HCT116 (cell line): ENCODE data around the gene TMEM135. TPM values are rescaled to one million over a fixed set of nuclear protein-coding genes. Genes with fewer than 3 reads are reported as not detected.

Source experiments
- ATAC-seq: fragments of 200-7000 bp; cut with Tn5 transposase; 2 replicates; pipeline ENCODE4 v1.9.1; 2020; ENCODE audit warnings: mild to moderate bottlenecking, moderate library complexity
- BruUV-seq: library from RNA; stranded (reverse); fragments of 400-500 nt; replicated peaks from 2 replicates; lab custom pipeline; 2021; lab: Mats Ljungman, UMichigan
- CTCF ChIA-PET: fragments of 300-600 bp; sonication (Branson Sonifier 250); formaldehyde crosslinking; loops from one replicate; lab custom pipeline; 2021; ENCODE audit warnings: antibody characterized with exemption; lab: Charles Lee
- POLR2A ChIA-PET: fragments of 300-600, 350-600 bp; sonication (Branson Sonifier 250); formaldehyde crosslinking; loops from one replicate; lab custom pipeline; 2021; ENCODE audit warnings: antibody characterized with exemption; lab: Charles Lee
- RAD21 ChIA-PET, 2 experiments: fragments of 300-600 bp; sonication (Branson Sonifier 250); formaldehyde crosslinking; loops; one replicate each; lab custom pipeline; 2023; ENCODE audit warnings: low total read pairs in 2 of 2; ENCODE audit not compliant: uncharacterized antibody in 2 of 2, unreplicated experiment in 2 of 2, low non-redundant PET in 1 of 2; lab: Charles Lee
- DNase-seq: peaks from one replicate; pipeline ENCODE4 v3.0.0-alpha.2; 2010; ENCODE audit warnings: low read depth, low spot score
- H2AFZ ChIP-seq: fragments of 200-600 bp; shearing (Covaris generic), sonication (generic); 2 replicates; pipeline ENCODE4 v1.6.1; 2017; ENCODE audit warnings: low read depth, mixed run types, mixed read lengths, antibody characterized with exemption, low read length; ENCODE audit not compliant: poor library complexity, severe bottlenecking
- H3K27ac ChIP-seq: 2 replicates; pipeline ENCODE4 v1.5.1; 2012; ENCODE audit warnings: low read depth, low read length
- H3K27me3 ChIP-seq: fragments of 200-600 bp; sonication (generic); 2 replicates; pipeline ENCODE4 v1.6.1; 2016; ENCODE audit warnings: mixed run types, low read length, mixed read lengths; ENCODE audit not compliant: insufficient read depth
- H3K36me3 ChIP-seq, 2 experiments: fragments of 200-500 bp in 1 of 2; fragments of 200-600 bp in 1 of 2; sonication (Bioruptor generic) in 1 of 2; sonication (generic) in 1 of 2; 2 replicates each; pipeline versions ENCODE4 v1.5.1 to v1.6.1; 2014 to 2016; ENCODE audit warnings: low read length in 2 of 2, inconsistent platforms in 1 of 2, mixed read lengths in 1 of 2, mixed run types in 1 of 2; ENCODE audit not compliant: insufficient read depth in 2 of 2, control insufficient read depth in 1 of 2
- H3K4me1 ChIP-seq, 2 experiments: fragments of 200-600 bp in 1 of 2; sonication (generic) in 1 of 2; 2 replicates each; pipeline versions ENCODE4 v1.5.1 to v1.6.1; 2012 to 2017; ENCODE audit warnings: low read length in 2 of 2, inconsistent platforms in 1 of 2, mild to moderate bottlenecking in 1 of 2, mixed read lengths in 1 of 2, mixed run types in 1 of 2, moderate library complexity in 1 of 2; ENCODE audit not compliant: insufficient read depth in 2 of 2, control insufficient read depth in 1 of 2
- H3K4me2 ChIP-seq: fragments of 200-600 bp; sonication (generic); 2 replicates; pipeline ENCODE4 v1.6.1; 2017; ENCODE audit warnings: mixed run types, low read length, mixed read lengths
- H3K4me3 ChIP-seq, 2 experiments: fragments of 200-600 bp in 1 of 2; sonication (generic) in 1 of 2; replicated peaks in 1 of 2; 2 replicates each; pipeline ENCODE4 v1.5.1; 2011 to 2016; ENCODE audit warnings: low read length in 2 of 2, control low read depth in 1 of 2, low read depth in 1 of 2, mild to moderate bottlenecking in 1 of 2, mixed read lengths in 1 of 2, mixed run types in 1 of 2
- H3K79me2 ChIP-seq: fragments of 200-600 bp; sonication (generic); 2 replicates; pipeline ENCODE4 v1.6.1; 2017; ENCODE audit warnings: mild to moderate bottlenecking, mixed run types, low read length, moderate library complexity, mixed read lengths; ENCODE audit not compliant: insufficient read depth
- H3K9ac ChIP-seq: fragments of 200-600 bp; sonication (generic); 2 replicates; pipeline ENCODE4 v1.6.1; 2016; ENCODE audit warnings: low read length, mixed read lengths
- H3K9me2 ChIP-seq: fragments of 200-600 bp; sonication (generic), shearing (Covaris generic); 2 replicates; pipeline ENCODE4 v1.6.1; 2017; ENCODE audit warnings: mixed run types, mild to moderate bottlenecking, moderate library complexity; ENCODE audit not compliant: insufficient read depth
- H3K9me3 ChIP-seq, 2 experiments: fragments of 200-500 bp in 1 of 2; fragments of 200-600 bp in 1 of 2; sonication (Bioruptor generic) in 1 of 2; sonication (generic) in 1 of 2; 2 replicates each; pipeline ENCODE4 v1.6.1; 2014 to 2017; ENCODE audit warnings: low read length in 2 of 2, mixed read lengths in 2 of 2, inconsistent platforms in 1 of 2, low read depth in 1 of 2, mild to moderate bottlenecking in 1 of 2, mixed run types in 1 of 2, moderate library complexity in 1 of 2; ENCODE audit not compliant: control insufficient read depth in 1 of 2, insufficient read depth in 1 of 2
- H4K20me1 ChIP-seq: fragments of 200-600 bp; sonication (generic), shearing (Covaris generic); 2 replicates; pipeline ENCODE4 v1.6.1; 2017; ENCODE audit warnings: mixed run types, mild to moderate bottlenecking, moderate library complexity; ENCODE audit not compliant: insufficient read depth
- CBX3 ChIP-seq: IDR thresholded peaks from 2 replicates; pipeline ENCODE4 v1.6.1; 2012; ENCODE audit warnings: low read depth
- EGR1 ChIP-seq: IDR thresholded peaks from 2 replicates; pipeline ENCODE4 v1.6.1; 2012; ENCODE audit warnings: low read depth
- FOSL1 ChIP-seq: IDR thresholded peaks from 2 replicates; pipeline ENCODE4 v1.6.1; 2012; ENCODE audit warnings: low read depth
- POLR2AphosphoS5 ChIP-seq: IDR thresholded peaks from 2 replicates; pipeline ENCODE4 v1.6.1; 2011; ENCODE audit warnings: mild to moderate bottlenecking, low read depth, low read length, moderate library complexity
- RAD21 ChIP-seq: IDR thresholded peaks from 2 replicates; pipeline ENCODE4 v1.6.1; 2012; ENCODE audit warnings: low read depth, mild to moderate bottlenecking
- SP1 ChIP-seq: IDR thresholded peaks from 2 replicates; pipeline ENCODE4 v1.6.1; 2012; ENCODE audit warnings: low read depth
- SRF ChIP-seq: IDR thresholded peaks from 2 replicates; pipeline ENCODE4 v1.6.1; 2012; ENCODE audit warnings: low read depth
- intact Hi-C: fragments of 100-400 bp; cut with micrococcal nuclease; formaldehyde crosslinking; loops from 2 replicates; pipeline ENCODE4 v1.10.0; 2022
- total RNA-seq: library from RNA; stranded (reverse); gene quantifications from one replicate; pipeline ENCODE4 v1.2.1, GENCODE V29; 2021; ENCODE audit not compliant: unreplicated experiment
- TF ChIP-seq, protein P1 (sequence below): IDR thresholded peaks from 2 replicates; pipeline ENCODE4 v1.6.1; 2011; ENCODE audit warnings: mild to moderate bottlenecking, low read length, moderate library complexity; ENCODE audit not compliant: insufficient replicate concordance; ENCODE audit errors: extremely low read depth
- TF ChIP-seq, protein P2 (sequence below): IDR thresholded peaks from 2 replicates; pipeline ENCODE4 v1.6.1; 2012
- TF ChIP-seq, protein P3 (sequence below): IDR thresholded peaks from 2 replicates; pipeline ENCODE4 v1.6.1; 2012; ENCODE audit warnings: low read depth

Gene TMEM135
- total RNA-seq, 1 experiment from 2014 or later: 50.6 TPM

GRCh38 chr11:87292598-87292997, 254.9 kb downstream of the TMEM135 start:
- H3K27ac ChIP-seq: no peak overlapping the region

More at GRCh38 chr11:87292598-87292997, 254.9 kb downstream of the TMEM135 start:
- Histone ChIP-seq H3K4me1 (no peaks in the 10 kb centered on the region), H3K9ac (no peak overlapping the region), H3K9me3 (no peaks in the 10 kb centered on the region), H3K9me2 (no peaks in the 10 kb centered on the region), H2AFZ (no peak overlapping the region), H3K36me3 (no peaks in the 10 kb centered on the region), H3K4me3 (no peak overlapping the region), H3K4me2 (no peak overlapping the region), H3K27me3 (no peaks in the 10 kb centered on the region), H4K20me1 (peaks cover 5% of the 10 kb centered on the region; the same call in 1 of the 2 replicates), H3K79me2 (no peaks in the 10 kb centered on the region; the same call in 1 of the 2 replicates)
- CTCF ChIA-PET: no interaction called here
- POLR2A ChIA-PET: no interaction called here
- no peak for TF ChIP-seq POLR2AphosphoS5
- no peak for TF ChIP-seq CBX3
- TF ChIP-seq, protein P1, sequence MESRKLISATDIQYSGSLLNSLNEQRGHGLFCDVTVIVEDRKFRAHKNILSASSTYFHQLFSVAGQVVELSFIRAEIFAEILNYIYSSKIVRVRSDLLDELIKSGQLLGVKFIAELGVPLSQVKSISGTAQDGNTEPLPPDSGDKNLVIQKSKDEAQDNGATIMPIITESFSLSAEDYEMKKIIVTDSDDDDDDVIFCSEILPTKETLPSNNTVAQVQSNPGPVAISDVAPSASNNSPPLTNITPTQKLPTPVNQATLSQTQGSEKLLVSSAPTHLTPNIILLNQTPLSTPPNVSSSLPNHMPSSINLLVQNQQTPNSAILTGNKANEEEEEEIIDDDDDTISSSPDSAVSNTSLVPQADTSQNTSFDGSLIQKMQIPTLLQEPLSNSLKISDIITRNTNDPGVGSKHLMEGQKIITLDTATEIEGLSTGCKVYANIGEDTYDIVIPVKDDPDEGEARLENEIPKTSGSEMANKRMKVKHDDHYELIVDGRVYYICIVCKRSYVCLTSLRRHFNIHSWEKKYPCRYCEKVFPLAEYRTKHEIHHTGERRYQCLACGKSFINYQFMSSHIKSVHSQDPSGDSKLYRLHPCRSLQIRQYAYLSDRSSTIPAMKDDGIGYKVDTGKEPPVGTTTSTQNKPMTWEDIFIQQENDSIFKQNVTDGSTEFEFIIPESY: no peak
- TF ChIP-seq SP1: no peak
- TF ChIP-seq SRF: no peak
- TF ChIP-seq, protein P2, sequence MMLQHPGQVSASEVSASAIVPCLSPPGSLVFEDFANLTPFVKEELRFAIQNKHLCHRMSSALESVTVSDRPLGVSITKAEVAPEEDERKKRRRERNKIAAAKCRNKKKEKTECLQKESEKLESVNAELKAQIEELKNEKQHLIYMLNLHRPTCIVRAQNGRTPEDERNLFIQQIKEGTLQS: no peak
- no peak for TF ChIP-seq EGR1
- TF ChIP-seq, protein P3, sequence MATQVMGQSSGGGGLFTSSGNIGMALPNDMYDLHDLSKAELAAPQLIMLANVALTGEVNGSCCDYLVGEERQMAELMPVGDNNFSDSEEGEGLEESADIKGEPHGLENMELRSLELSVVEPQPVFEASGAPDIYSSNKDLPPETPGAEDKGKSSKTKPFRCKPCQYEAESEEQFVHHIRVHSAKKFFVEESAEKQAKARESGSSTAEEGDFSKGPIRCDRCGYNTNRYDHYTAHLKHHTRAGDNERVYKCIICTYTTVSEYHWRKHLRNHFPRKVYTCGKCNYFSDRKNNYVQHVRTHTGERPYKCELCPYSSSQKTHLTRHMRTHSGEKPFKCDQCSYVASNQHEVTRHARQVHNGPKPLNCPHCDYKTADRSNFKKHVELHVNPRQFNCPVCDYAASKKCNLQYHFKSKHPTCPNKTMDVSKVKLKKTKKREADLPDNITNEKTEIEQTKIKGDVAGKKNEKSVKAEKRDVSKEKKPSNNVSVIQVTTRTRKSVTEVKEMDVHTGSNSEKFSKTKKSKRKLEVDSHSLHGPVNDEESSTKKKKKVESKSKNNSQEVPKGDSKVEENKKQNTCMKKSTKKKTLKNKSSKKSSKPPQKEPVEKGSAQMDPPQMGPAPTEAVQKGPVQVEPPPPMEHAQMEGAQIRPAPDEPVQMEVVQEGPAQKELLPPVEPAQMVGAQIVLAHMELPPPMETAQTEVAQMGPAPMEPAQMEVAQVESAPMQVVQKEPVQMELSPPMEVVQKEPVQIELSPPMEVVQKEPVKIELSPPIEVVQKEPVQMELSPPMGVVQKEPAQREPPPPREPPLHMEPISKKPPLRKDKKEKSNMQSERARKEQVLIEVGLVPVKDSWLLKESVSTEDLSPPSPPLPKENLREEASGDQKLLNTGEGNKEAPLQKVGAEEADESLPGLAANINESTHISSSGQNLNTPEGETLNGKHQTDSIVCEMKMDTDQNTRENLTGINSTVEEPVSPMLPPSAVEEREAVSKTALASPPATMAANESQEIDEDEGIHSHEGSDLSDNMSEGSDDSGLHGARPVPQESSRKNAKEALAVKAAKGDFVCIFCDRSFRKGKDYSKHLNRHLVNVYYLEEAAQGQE: no peak
- TF ChIP-seq RAD21: no peak
- TF ChIP-seq FOSL1: no peak
- RAD21 ChIA-PET: no interaction called here
- DNase-seq: no peak
- BruUV-seq: no TSS peak
- ATAC-seq: no peak
- intact Hi-C loops: loop anchor here (5.0 kb wide), 1 partner anchor 195 kb away; no protein-coding TSS in a partner anchor
